CD4-positive, CD25-positive, alpha-beta regulatory T cell (primary cell): ENCODE results near the gene MYO18B. TPM values are rescaled to one million over a fixed set of nuclear protein-coding genes. Genes with fewer than 3 reads are reported as not detected.

Experiments
- ATAC-seq, 2 donors: fragments of 150-1000 bp; cut with Tn5 transposase; one replicate each; pipeline ENCODE4 v1.10.0; 2021; ENCODE audit warnings: low read depth in 2 of 2, moderate number of reproducible peaks in 2 of 2, moderate library complexity in 1 of 2
- DNase-seq, 3 donors: peaks; one replicate each; pipeline versions ENCODE4 v3.0.0 to v3.0.0-alpha.2; 2012 to 2022; ENCODE audit warnings: mixed read lengths in 1 of 3
- H3K27ac ChIP-seq: one replicate; pipeline ENCODE4 v1.7.0; 2013; ENCODE audit warnings: mild to moderate bottlenecking, low read length; ENCODE audit not compliant: insufficient read depth, poor library complexity, severe bottlenecking
- H3K27me3 ChIP-seq: one replicate; pipeline ENCODE4 v1.7.0; 2013; ENCODE audit warnings: low read length; ENCODE audit not compliant: control insufficient read depth, insufficient read depth
- H3K36me3 ChIP-seq: one replicate; pipeline ENCODE4 v1.7.0; 2013; ENCODE audit warnings: mild to moderate bottlenecking, low read length, moderate library complexity; ENCODE audit not compliant: control insufficient read depth, insufficient read depth
- H3K4me1 ChIP-seq: 2 replicates; pipeline ENCODE4 v1.7.0; 2013; ENCODE audit warnings: mild to moderate bottlenecking, low read length; ENCODE audit not compliant: insufficient read depth, control insufficient read depth, poor library complexity, severe bottlenecking
- H3K4me3 ChIP-seq: one replicate; pipeline ENCODE4 v1.7.0; 2013; ENCODE audit warnings: low read depth, mild to moderate bottlenecking, low read length, moderate library complexity
- H3K9me3 ChIP-seq, 2 experiments: 1 replicate in 1 of 2; 2 replicates in 1 of 2; pipeline ENCODE4 v1.7.0; 2013; ENCODE audit warnings: low read length in 2 of 2, mild to moderate bottlenecking in 1 of 2, moderate library complexity in 1 of 2; ENCODE audit not compliant: control insufficient read depth in 2 of 2
- H3K27ac Mint-ChIP-seq, 3 donors: one replicate each; pipeline ENCODE4 v1.8.0; 2020 to 2022; ENCODE audit warnings: mild to moderate bottlenecking in 3 of 3, mixed read lengths in 3 of 3, moderate library complexity in 2 of 3
- H3K27me3 Mint-ChIP-seq: one replicate; pipeline ENCODE4 v1.8.0; 2022; ENCODE audit warnings: mild to moderate bottlenecking, mixed read lengths
- H3K36me3 Mint-ChIP-seq: one replicate; pipeline ENCODE4 v1.8.0; 2020; ENCODE audit warnings: mixed read lengths
- H3K4me1 Mint-ChIP-seq, 4 donors: one replicate each; pipeline ENCODE4 v1.8.0; 2020 to 2022; ENCODE audit warnings: mixed read lengths in 4 of 4, mild to moderate bottlenecking in 1 of 4
- H3K4me3 Mint-ChIP-seq, 4 donors: one replicate each; pipeline ENCODE4 v1.8.0; 2020 to 2022; ENCODE audit warnings: mild to moderate bottlenecking in 4 of 4, mixed read lengths in 4 of 4, moderate library complexity in 3 of 4
- H3K9me3 Mint-ChIP-seq, 7 donors: one replicate each; pipeline ENCODE4 v1.8.0; 2020 to 2022; ENCODE audit warnings: mixed read lengths in 7 of 7, mild to moderate bottlenecking in 3 of 7, moderate library complexity in 2 of 7
- polyA plus RNA-seq, 4 donors: library from polyadenylated mRNA; unstranded; fragments of 300-500 nt; fragmentation: Illumina TruSeq; gene quantifications; one replicate each; pipeline ENCODE4 v1.2.3, GENCODE V29; 2021
- total RNA-seq: library from RNA; stranded (reverse); gene quantifications from one replicate; pipeline ENCODE4 v1.2.3, GENCODE V29; 2022

MYO18B gene
- total and polyA plus RNA-seq, 5 donors from 2014 or later = 0.27 to 0.35 TPM; not detected in 3

- H3K36me3 Mint-ChIP-seq = no peaks in the 10 kb centered on the region
- peaks cover 5% of the 10 kb centered on the region for H3K27me3 Mint-ChIP-seq
- Histone ChIP-seq H3K27ac (no peak overlapping the region), H3K9me3 (no peaks in the 10 kb centered on the region), H3K4me3 (no peak overlapping the region), H3K27me3 (no peaks in the 10 kb centered on the region), H3K36me3 (no peaks in the 10 kb centered on the region), H3K4me1 (peaks cover 8% of the 10 kb centered on the region)
- H3K4me3 Mint-ChIP-seq = peak overlapping the region in 1 of 4 donors; percentile 22
- no peaks in the 10 kb centered on the region for H3K9me3 Mint-ChIP-seq
- no peak for DNase-seq
- H3K27ac Mint-ChIP-seq = no peak overlapping the region
- H3K4me1 Mint-ChIP-seq = peaks cover 6 to 16% (median 10%) of the 10 kb centered on the region in 4 donors
- ATAC-seq = no peak
These were observed 9.2 kb downstream of the MYO18B start for GRCh38 chr22:25751174-25751581.

DNA sequence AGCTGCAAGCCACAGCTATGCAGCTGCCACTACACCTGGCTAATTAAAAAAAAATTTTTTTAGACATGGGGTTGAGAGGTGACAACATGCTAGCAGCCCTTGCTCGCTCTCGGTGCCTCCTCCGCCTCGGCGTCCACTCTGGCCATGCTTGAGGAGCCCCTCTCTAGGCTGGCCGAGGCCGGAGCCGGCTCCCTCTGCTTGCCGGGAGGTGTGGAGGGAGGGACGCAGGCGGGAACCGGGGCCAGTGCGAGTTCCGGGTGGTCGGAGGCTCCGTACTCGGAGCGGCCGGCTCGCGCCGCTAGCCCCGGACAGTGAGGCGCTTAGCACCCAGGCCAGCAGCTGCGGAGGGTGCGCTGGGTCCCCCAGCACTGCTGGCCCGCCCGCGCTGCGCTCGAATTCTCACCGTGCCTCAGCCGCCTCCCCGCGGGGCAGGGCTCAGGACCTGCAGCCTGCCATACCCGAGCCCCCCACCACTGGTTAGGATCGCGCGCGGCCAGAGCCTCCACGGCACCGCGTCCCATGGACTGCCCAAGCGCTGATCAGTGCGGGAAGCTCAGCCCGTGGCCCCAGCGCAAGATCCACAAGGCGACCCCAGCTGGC lies 10.7 kb downstream of the MYO18B start:
- Mint-ChIP-seq H3K27me3 (peaks cover 5% of the 10 kb centered on the region), H3K4me1 (peaks cover 6 to 16% (median 10%) of the 10 kb centered on the region in 4 donors), H3K4me3 (no peak overlapping the region), H3K36me3 (no peaks in the 10 kb centered on the region), H3K9me3 (no peaks in the 10 kb centered on the region), H3K27ac (no peak overlapping the region)
- no peaks in the 10 kb centered on the region for H3K36me3 ChIP-seq
- no peaks in the 10 kb centered on the region for H3K9me3 ChIP-seq
- no peak overlapping the region for H3K4me3 ChIP-seq
- peaks cover 8% of the 10 kb centered on the region for H3K4me1 ChIP-seq
- no peak overlapping the region for H3K27ac ChIP-seq
- ATAC-seq (no peak), DNase-seq (no peak)
- H3K27me3 ChIP-seq = no peaks in the 10 kb centered on the region

GRCh38 chr22:25753252-25753651 lies 11.3 kb downstream of the MYO18B start:
- no peak for DNase-seq
- Mint-ChIP-seq H3K36me3 (no peaks in the 10 kb centered on the region), H3K9me3 (no peaks in the 10 kb centered on the region), H3K4me1 (peaks cover 6 to 16% (median 10%) of the 10 kb centered on the region in 4 donors), H3K27me3 (peaks cover 5% of the 10 kb centered on the region), H3K27ac (no peak overlapping the region), H3K4me3 (no peak overlapping the region)
- H3K4me3 ChIP-seq = no peak overlapping the region
- H3K9me3 ChIP-seq = no peaks in the 10 kb centered on the region
- peaks cover 8% of the 10 kb centered on the region for H3K4me1 ChIP-seq
- no peak for ATAC-seq
- H3K27me3 ChIP-seq = no peaks in the 10 kb centered on the region
- no peak overlapping the region for H3K27ac ChIP-seq
- H3K36me3 ChIP-seq = no peaks in the 10 kb centered on the region

DNA sequence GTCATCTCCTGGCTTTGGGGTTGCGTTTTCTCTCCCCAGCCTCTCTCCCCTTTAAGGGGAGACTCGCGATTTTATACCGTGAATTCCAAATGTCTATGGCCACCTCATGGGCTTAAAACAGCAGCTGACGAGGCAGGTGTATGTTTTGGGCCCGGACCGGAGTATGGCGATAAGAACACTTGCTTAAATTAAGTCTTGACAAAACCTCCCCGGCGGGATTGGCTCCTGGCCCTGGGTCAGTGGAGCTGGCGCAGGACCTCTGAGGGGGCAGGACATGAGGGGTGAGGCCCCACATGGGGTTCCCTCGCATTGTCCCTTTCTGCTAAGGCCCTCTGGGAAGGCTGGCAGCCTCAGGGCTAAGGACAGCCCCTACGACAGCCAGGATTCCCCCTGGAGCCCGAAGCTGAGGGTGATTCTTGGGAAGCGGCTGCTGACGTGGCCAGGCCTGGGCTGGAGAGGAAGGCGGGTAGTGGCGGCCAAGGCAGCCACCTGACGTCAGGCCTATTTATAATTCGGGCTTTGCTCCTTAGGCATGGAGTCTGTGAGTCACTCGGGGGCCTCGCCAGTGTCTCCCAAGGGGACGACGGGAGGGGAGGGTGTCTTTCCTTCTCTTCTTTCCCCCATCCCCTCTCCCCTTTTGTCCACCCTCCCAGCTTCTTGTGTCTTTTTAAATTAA lies 12.7 kb downstream of the MYO18B start:
- ATAC-seq = no peak
- Histone ChIP-seq H3K27me3 (no peaks in the 10 kb centered on the region), H3K9me3 (no peaks in the 10 kb centered on the region), H3K27ac (no peak overlapping the region), H3K36me3 (no peaks in the 10 kb centered on the region), H3K4me1 (peaks cover 6% of the 10 kb centered on the region), H3K4me3 (no peak overlapping the region)
- DNase-seq = no peak
- Mint-ChIP-seq H3K27me3 (peaks cover 5% of the 10 kb centered on the region), H3K27ac (no peak overlapping the region), H3K4me1 (peaks cover 4 to 10% (median 6%) of the 10 kb centered on the region in 4 donors), H3K9me3 (no peaks in the 10 kb centered on the region), H3K4me3 (no peak overlapping the region), H3K36me3 (no peaks in the 10 kb centered on the region)

DNA sequence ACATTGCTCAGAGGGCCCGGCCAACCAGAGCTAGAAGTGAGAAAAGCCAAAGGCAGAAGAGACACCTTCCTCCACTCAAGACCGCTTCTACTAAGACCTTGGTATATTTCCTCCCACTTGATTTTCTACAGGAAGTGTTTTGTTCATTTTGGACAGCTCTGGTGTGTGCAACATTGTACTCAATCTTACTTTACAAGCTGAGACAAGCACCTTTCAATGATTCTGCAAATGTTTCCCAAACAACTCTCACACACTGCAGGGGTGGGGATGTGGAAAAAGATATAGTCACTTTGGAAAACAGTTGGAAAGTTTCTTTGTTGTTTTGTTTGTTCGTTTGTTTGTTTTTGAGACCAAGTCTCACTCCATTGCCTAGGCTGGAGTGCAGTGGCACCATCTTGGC lies 15.7 kb downstream of the MYO18B start:
- no peak overlapping the region for H3K4me3 ChIP-seq
- no peaks in the 10 kb centered on the region for H3K27me3 Mint-ChIP-seq
- DNase-seq = peak in 1 of 3 donors; percentile 46
- no peak overlapping the region for H3K4me3 Mint-ChIP-seq
- H3K27ac Mint-ChIP-seq = no peak overlapping the region
- no peak for ATAC-seq
- H3K9me3 ChIP-seq = no peaks in the 10 kb centered on the region
- no peak overlapping the region for H3K27ac ChIP-seq
- no peaks in the 10 kb centered on the region for H3K36me3 ChIP-seq
- no peaks in the 10 kb centered on the region for H3K27me3 ChIP-seq
- peaks cover 0 to 4% (median 0%) of the 10 kb centered on the region in 4 donors for H3K4me1 Mint-ChIP-seq
- no peaks in the 10 kb centered on the region for H3K36me3 Mint-ChIP-seq
- H3K9me3 Mint-ChIP-seq = no peaks in the 10 kb centered on the region
- no peaks in the 10 kb centered on the region for H3K4me1 ChIP-seq

- H3K4me1 Mint-ChIP-seq = peaks cover 0 to 4% (median 0%) of the 10 kb centered on the region in 4 donors
- no peak for DNase-seq
These were observed 16.3 kb downstream of the MYO18B start for GRCh38 chr22:25758316-25758715.

DNA sequence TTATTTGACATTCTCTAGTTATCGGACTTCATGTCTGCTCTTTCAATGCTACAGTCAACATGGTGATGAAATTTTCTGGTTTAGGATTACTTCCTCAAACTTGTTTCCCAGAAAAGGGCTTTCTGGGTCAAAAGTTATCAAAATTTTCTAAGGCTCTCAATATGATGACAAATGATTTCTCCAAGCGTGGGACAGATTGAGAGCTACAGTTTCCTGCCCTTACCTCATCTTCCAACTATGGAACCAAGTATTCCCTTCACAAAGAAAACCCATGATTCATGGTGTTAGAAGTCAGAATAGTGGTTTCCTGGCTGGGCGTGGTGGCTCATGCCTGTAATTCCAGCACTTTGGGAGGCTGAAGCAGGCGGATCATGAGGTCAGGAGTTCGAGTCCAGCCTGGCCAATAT lies 17.8 kb downstream of the MYO18B start:
- H3K36me3 ChIP-seq = no peaks in the 10 kb centered on the region
- no peaks in the 10 kb centered on the region for H3K9me3 ChIP-seq
- H3K36me3 Mint-ChIP-seq = no peaks in the 10 kb centered on the region
- H3K27me3 ChIP-seq = no peaks in the 10 kb centered on the region
- DNase-seq (no peak), ATAC-seq (no peak)
- no peaks in the 10 kb centered on the region for H3K27me3 Mint-ChIP-seq
- peaks cover 0 to 1% (median 0%) of the 10 kb centered on the region in 7 donors for H3K9me3 Mint-ChIP-seq
- H3K4me3 ChIP-seq = no peak overlapping the region
- no peaks in the 10 kb centered on the region for H3K4me1 ChIP-seq
- H3K4me1 Mint-ChIP-seq = peaks cover 0 to 4% (median 0%) of the 10 kb centered on the region in 4 donors
- no peak overlapping the region for H3K27ac ChIP-seq
- no peak overlapping the region for H3K27ac Mint-ChIP-seq
- H3K4me3 Mint-ChIP-seq = no peak overlapping the region

More at GRCh38 chr22:25758316-25758715, 16.3 kb downstream of the MYO18B start:
- Mint-ChIP-seq H3K27ac (no peak overlapping the region), H3K27me3 (no peaks in the 10 kb centered on the region), H3K9me3 (no peaks in the 10 kb centered on the region), H3K4me3 (no peak overlapping the region), H3K36me3 (no peaks in the 10 kb centered on the region)
- Histone ChIP-seq H3K9me3 (no peaks in the 10 kb centered on the region), H3K36me3 (no peaks in the 10 kb centered on the region), H3K27ac (no peak overlapping the region), H3K4me1 (no peaks in the 10 kb centered on the region), H3K4me3 (no peak overlapping the region), H3K27me3 (no peaks in the 10 kb centered on the region)
- ATAC-seq = no peak

DNA sequence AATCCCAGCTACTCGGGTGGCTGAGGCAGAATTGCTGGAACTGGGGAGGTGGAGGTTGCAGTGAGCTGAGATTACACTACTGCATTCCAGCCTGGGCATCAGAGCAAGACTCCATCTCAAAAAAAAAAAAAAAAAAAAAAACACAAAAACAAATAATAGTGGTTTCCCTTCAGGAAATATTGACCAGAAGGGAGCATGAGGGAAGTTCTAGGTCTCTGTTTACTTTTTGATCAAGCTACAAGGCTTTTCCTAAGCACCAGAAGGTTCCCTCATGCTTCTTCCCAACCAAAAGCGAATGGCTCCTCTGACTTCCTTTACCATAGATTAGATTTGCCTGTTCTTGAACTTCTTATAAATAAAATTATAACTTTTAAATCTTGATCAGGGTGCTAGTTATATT lies 18.3 kb downstream of the MYO18B start:
- Histone ChIP-seq H3K27me3 (no peaks in the 10 kb centered on the region), H3K27ac (no peak overlapping the region), H3K9me3 (no peaks in the 10 kb centered on the region), H3K36me3 (no peaks in the 10 kb centered on the region), H3K4me3 (no peak overlapping the region), H3K4me1 (no peaks in the 10 kb centered on the region)
- H3K36me3 Mint-ChIP-seq = no peaks in the 10 kb centered on the region
- ATAC-seq = no peak
- H3K27ac Mint-ChIP-seq = no peak overlapping the region
- H3K9me3 Mint-ChIP-seq = peaks cover 0 to 2% (median 0%) of the 10 kb centered on the region in 7 donors
- DNase-seq = no peak
- peaks cover 0 to 4% (median 0%) of the 10 kb centered on the region in 4 donors for H3K4me1 Mint-ChIP-seq
- H3K4me3 Mint-ChIP-seq = no peak overlapping the region
- H3K27me3 Mint-ChIP-seq = no peaks in the 10 kb centered on the region
